Measurements from ENCODE around the gene PARD3B. TPM values are rescaled to one million over a fixed set of nuclear protein-coding genes. Genes with fewer than 3 reads are reported as not detected.

The PARD3B gene
- total RNA-seq, 2 donors from 2014 or later, result 14.7 to 25.0 TPM

DNA sequence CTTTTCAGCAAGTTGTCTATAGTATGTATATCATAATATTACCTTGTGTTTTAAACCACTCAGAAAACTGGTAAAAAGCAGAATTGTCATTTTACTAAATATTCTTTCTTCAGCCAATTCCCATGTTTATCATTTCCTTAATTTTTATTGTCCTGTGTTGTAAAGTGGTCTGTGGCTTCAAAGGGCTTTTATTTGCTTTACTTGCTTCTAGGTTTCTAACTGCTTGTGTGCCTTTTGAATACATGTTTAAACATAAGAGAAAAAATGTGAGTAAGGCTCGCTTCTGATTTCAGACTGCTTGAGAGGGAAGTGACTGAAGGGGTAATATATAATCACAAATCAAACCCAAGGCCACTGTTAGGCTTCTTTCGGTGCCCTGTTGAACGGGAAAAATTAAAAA, 729.5 kb downstream of the PARD3B start:
- Histone ChIP-seq H3K27me3 (replicated peaks; ENCODE audit: insufficient read depth) (no peaks in the 10 kb centered on the region), H3K4me3 (no peak overlapping the region), H3K36me3 (no peaks in the 10 kb centered on the region), H3K4me1 (replicated peaks) (no peaks in the 10 kb centered on the region), H3K27ac (no peak overlapping the region), H3K9me3 (no peaks in the 10 kb centered on the region)
- no peak for DNase-seq (ENCODE audit: low spot score)
- TF ChIP-seq POLR2AphosphoS5 (IDR thresholded peaks at IDR 0.05) (no peak), POLR2A (IDR thresholded peaks at IDR 0.05) (no peak)
- TF ChIP-seq, protein P1, sequence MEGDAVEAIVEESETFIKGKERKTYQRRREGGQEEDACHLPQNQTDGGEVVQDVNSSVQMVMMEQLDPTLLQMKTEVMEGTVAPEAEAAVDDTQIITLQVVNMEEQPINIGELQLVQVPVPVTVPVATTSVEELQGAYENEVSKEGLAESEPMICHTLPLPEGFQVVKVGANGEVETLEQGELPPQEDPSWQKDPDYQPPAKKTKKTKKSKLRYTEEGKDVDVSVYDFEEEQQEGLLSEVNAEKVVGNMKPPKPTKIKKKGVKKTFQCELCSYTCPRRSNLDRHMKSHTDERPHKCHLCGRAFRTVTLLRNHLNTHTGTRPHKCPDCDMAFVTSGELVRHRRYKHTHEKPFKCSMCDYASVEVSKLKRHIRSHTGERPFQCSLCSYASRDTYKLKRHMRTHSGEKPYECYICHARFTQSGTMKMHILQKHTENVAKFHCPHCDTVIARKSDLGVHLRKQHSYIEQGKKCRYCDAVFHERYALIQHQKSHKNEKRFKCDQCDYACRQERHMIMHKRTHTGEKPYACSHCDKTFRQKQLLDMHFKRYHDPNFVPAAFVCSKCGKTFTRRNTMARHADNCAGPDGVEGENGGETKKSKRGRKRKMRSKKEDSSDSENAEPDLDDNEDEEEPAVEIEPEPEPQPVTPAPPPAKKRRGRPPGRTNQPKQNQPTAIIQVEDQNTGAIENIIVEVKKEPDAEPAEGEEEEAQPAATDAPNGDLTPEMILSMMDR (IDR thresholded peaks at IDR 0.05), result no peak
- 35% methylated on average over 3 of the region's 3 CpGs for WGBS
- intact Hi-C loops (cut with DNase I), result no loop called here

DNA sequence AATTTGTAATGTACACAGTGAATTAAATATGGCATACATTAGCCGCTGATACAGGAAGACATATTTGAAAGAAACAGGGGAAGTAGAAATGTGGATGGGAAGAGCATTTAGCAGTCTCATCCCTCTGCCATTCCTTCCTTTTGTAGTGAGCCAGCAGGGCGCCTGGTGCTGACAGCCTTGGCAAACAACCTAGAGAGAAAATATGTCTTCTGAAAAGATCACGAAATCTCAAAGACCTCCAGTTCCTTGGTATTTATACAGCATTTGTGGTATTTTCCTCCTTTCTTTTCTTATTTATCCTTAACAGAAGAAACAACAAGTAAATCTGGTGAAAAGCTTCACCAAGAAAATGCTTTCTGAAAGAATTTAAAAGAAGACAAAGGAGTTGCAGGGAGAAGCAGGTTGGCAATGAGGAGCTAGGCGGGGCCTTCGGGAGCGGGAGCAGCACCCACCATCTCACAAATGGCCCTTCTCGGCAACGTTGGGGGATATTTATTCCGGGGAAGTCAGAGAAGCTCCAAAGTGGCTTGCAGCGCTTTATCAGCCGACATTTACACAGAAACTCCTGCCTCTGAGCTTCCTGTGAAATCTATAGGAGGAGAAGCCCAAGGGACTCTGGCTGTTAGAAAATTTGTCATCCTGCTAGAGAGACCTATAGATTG, 731.0 kb downstream of the PARD3B start:
- no peaks in the 10 kb centered on the region for H3K4me1 ChIP-seq (replicated peaks)
- 76% methylated on average over 11 of the region's 11 CpGs for WGBS
- no peak overlapping the region for H3K4me3 ChIP-seq
- no peaks in the 10 kb centered on the region for H3K36me3 ChIP-seq
- DNase-seq (ENCODE audit: low spot score), result no peak
- H3K27ac ChIP-seq, result no peak overlapping the region
- TF ChIP-seq, protein P1 (IDR thresholded peaks at IDR 0.05), result no peak
- no peak for TF ChIP-seq POLR2AphosphoS5 (IDR thresholded peaks at IDR 0.05)
- no peak for TF ChIP-seq POLR2A (IDR thresholded peaks at IDR 0.05)
- no peaks in the 10 kb centered on the region for H3K27me3 ChIP-seq (replicated peaks; ENCODE audit: insufficient read depth)
- no peaks in the 10 kb centered on the region for H3K9me3 ChIP-seq
- intact Hi-C loops (cut with DNase I), result no loop called here

DNA sequence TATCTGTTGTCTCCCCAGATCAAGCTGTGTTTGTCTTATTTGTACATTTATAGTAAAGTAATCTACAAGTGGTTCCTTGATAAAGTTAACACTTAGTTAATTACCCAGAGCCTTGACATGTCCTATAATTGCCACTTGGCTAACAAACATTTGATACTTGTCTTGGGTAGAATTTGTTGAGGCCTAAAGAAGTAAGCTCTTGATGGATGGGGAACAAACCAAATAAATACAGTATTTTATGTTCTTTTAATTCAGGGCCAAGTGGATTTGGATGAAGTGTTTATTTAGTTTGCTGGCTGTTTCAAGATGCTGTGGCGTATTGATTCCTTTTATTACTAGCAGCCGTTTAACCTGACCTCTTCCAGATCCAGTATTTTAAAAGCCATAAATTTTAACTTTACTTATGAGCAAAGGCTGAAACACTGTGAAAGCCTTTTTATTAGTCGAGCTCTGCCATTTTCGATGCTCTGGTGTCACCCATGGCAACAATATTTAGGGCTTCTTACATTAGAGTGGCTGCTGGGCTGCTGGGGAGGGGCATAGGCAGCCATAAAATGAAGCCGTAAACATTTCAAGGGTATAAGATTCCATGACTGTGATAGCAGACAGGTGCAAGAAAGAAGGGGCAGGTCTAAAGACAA, 735.4 kb downstream of the PARD3B start:
- no peaks in the 10 kb centered on the region for H3K27me3 ChIP-seq (replicated peaks; ENCODE audit: insufficient read depth)
- intact Hi-C loops (cut with DNase I), result no loop called here
- no peak for DNase-seq (ENCODE audit: low spot score)
- H3K9me3 ChIP-seq, result no peaks in the 10 kb centered on the region
- TF ChIP-seq POLR2AphosphoS5 (IDR thresholded peaks at IDR 0.05), result no peak
- TF ChIP-seq, protein P1 (IDR thresholded peaks at IDR 0.05), result no peak
- no peak for TF ChIP-seq POLR2A (IDR thresholded peaks at IDR 0.05)
- H3K27ac ChIP-seq, result no peak overlapping the region
- H3K36me3 ChIP-seq, result no peaks in the 10 kb centered on the region
- 26% methylated on average over 5 of the region's 5 CpGs for WGBS
- no peak overlapping the region for H3K4me3 ChIP-seq
- no peaks in the 10 kb centered on the region for H3K4me1 ChIP-seq (replicated peaks)

DNA sequence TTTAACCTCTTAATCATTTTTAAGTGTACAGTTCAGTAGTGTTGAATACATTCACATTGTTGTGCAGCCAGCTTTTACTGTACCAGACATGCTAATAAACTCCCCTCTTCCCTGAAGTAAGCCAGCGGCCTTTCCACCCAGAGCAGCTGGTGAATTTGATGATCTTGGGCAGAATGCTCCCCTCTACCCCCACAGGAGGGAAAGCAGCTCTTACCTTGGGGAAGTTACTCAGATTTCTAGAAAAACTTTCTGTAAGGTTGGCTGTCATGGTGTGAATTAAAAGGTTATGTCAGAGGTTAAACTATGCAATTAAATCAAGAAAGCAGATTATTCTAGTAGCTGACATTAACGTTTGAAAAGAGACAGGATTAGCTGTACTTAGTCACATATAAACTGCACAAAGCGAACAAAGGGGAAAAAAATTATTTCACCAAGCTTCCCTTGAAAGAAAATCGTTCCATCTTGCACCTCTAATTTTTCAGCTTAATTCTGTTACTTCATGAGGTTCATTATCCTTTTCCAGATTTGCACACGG, 738.5 kb downstream of the PARD3B start:
- H3K9me3 ChIP-seq, result no peaks in the 10 kb centered on the region
- H3K27me3 ChIP-seq (replicated peaks; ENCODE audit: insufficient read depth), result no peaks in the 10 kb centered on the region
- H3K4me1 ChIP-seq (replicated peaks), result no peaks in the 10 kb centered on the region
- intact Hi-C loops (cut with DNase I), result no loop called here
- no peak overlapping the region for H3K27ac ChIP-seq
- TF ChIP-seq, protein P1 (IDR thresholded peaks at IDR 0.05), result no peak
- TF ChIP-seq POLR2A (IDR thresholded peaks at IDR 0.05) (no peak), POLR2AphosphoS5 (IDR thresholded peaks at IDR 0.05) (no peak)
- H3K36me3 ChIP-seq, result no peaks in the 10 kb centered on the region
- DNase-seq (ENCODE audit: low spot score), result no peak
- H3K4me3 ChIP-seq, result no peak overlapping the region
- WGBS, result 87% methylated on average over 5 of the region's 5 CpGs

DNA sequence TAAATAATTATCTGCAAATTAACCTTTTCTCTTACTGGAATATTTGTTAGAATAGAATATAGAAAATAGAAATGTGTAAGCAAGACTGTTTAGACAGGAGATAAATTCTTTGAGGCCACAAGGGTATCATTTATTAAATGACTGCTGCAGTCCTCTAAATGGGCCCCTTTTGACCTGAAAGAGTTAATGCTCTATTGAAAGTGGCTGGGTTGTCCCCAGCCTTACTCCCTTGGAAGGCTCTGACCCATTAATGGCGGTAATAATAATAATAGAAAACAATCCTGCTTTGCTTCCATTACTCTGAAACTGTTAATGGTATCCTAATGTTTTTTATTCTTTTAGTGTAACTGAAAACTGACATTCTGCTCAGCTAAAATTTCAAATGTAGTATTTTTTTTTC, 739.1 kb downstream of the PARD3B start:
- DNase-seq (ENCODE audit: low spot score), result no peak
- Histone ChIP-seq H3K27me3 (replicated peaks; ENCODE audit: insufficient read depth) (no peaks in the 10 kb centered on the region), H3K4me3 (no peak overlapping the region), H3K9me3 (no peaks in the 10 kb centered on the region), H3K36me3 (no peaks in the 10 kb centered on the region), H3K4me1 (replicated peaks) (no peaks in the 10 kb centered on the region), H3K27ac (no peak overlapping the region)
- intact Hi-C loops (cut with DNase I), result no loop called here
- TF ChIP-seq POLR2A (IDR thresholded peaks at IDR 0.05) (no peak), POLR2AphosphoS5 (IDR thresholded peaks at IDR 0.05) (no peak)
- TF ChIP-seq, protein P1 (IDR thresholded peaks at IDR 0.05), result no peak
- WGBS, result 95% methylated on average over 1 of the region's 1 CpG

All from prostate gland (tissue), 2 donors.